Activated CD4-positive, alpha-beta T cell treated with anti-CD3 and anti-CD28 coated beads, Interleukin-2, amount 50 U/mL, for 48 hours (primary cell): ENCODE measurements around the gene GNG3.
A peak's percentile ranks its signal among the peaks of the same experiment; 100 is the strongest.
"Not testable (repeated sequence)": the region's sequence is repeated elsewhere in the genome, so short reads cannot be mapped to it uniquely, and the experiment has no call there.

ENCODE experiments used
- DNase-seq, 2 experiments: peaks; one replicate each; pipeline ENCODE4 v3.0.0-alpha.2; 2020

GNG3 gene

DNA sequence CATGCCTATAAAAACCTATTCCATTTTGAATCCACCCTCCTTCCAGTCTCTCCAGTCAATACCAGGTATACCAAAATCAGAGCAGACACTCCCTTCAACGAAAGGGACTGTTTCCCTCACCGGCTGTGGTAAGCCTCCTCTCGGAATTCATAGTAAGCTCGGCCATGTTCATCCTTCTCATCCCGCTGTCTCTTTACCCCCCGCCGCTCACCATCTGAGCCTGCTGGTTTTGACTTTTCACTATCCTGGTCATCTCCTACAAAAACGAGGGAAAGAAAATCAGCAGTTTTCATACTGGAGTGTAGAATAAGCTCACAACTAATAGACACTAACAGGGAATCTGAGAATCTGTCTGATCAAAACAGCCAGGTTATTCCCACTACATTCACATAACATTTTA is 16.7 kb downstream of the GNG3 start:
- DNase-seq = no peak

DNA sequence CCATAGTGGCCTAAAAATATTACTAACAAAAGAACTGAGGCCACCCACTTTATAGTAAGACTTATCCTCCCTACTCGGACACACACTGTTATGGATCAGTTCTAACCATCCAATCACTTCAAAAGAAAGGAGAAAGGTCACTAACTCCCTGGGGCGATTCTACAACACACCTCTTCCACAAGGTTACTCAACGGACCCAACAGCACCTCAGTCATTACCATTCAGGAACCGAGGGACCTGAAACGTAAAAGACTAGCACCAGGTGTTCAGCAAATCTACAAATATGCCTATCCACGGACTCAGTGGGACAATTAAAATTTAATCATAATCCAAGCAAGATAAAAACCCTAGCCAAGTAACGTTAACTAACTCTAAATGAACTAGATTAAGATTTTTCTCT is 18.2 kb downstream of the GNG3 start:
- DNase-seq = no peak

- DNase-seq = no peak
These were observed 18.9 kb downstream of the GNG3 start for GRCh38 chr11:62726156-62726914.

- DNase-seq = no peak
These were observed 19.4 kb downstream of the GNG3 start for GRCh38 chr11:62726915-62727164.

DNA sequence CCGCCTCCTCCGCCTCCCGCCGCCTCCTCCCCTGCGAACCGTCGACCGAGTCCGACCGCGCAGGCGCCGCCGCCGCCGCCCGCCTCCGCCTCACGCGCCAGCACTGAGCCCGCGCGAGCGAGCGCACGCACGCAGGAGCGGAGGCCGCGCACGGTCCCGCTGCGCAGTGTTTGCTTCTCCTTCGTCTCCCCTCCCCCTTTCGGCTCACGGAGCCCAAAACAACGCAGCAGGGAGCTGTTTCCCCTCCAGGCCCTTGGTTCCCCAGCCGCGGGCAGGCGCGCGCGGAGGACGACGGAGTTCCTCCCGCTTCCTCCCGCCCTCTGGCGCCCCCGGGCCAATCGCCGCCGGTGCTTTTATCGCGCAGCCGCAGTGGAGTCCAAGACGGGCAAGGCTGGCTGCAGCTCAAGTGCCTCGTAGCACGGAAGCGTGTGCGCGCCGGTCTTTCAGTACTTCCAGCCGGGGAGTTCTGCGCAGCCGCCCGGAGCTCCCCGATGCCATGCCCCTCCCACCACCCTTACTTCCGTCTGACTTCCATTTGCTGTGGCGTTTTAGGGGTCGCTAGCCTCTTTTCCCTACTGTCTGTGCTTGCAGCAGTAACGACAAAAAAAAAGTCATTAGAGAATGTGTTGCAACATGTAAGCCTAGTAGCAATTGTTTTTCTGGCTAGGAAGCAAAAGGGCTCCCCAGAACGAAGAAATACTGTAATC is 19.8 kb downstream of the GNG3 start, which contains the start of gene HNRNPUL2:
TSS of gene HNRNPUL2 (minus strand) at position 293 of the 707 bp plus-strand sequence. CDS start 301 bp downstream, outside the sequence.
- peak; percentile 97 to 98 for DNase-seq

- DNase-seq = peak; percentile 78 to 87
These were observed 20.3 kb downstream of the GNG3 start for GRCh38 chr11:62727872-62728170.

GRCh38 chr11:62728171-62728988 is 20.9 kb downstream of the GNG3 start, which contains the start of gene TTC9C:
Gene TTC9C, plus strand, starts transcription at chr11:62728486. Its CDS starts 363 bp downstream, at chr11:62728849.
- peak; percentile 85 to 89 for DNase-seq

- DNase-seq = not testable (repeated sequence)
These were observed 22.6 kb downstream of the GNG3 start for GRCh38 chr11:62730076-62730475.

- no peak for DNase-seq
These were observed 25.4 kb downstream of the GNG3 start for GRCh38 chr11:62732830-62733229.

DNA sequence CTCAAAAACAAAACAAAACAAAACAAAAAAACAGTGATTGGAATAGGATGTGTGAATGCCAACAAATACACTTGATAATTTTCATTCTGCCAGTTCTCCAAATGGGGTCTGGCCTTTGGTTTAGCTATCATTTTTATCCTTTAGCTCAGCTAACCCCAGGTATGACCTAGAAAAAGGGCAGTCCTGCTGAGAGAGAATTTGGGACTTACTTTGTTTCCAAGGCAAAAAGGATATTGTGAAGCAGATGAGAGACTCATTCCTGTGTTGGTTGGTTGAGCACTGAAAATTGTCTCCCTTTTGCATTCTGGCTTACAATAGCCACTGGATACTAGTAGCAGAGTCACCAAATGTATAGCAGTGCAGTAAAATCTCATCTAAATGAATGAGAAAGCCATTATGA is 29.7 kb downstream of the GNG3 start:
- no peak for DNase-seq

DNA sequence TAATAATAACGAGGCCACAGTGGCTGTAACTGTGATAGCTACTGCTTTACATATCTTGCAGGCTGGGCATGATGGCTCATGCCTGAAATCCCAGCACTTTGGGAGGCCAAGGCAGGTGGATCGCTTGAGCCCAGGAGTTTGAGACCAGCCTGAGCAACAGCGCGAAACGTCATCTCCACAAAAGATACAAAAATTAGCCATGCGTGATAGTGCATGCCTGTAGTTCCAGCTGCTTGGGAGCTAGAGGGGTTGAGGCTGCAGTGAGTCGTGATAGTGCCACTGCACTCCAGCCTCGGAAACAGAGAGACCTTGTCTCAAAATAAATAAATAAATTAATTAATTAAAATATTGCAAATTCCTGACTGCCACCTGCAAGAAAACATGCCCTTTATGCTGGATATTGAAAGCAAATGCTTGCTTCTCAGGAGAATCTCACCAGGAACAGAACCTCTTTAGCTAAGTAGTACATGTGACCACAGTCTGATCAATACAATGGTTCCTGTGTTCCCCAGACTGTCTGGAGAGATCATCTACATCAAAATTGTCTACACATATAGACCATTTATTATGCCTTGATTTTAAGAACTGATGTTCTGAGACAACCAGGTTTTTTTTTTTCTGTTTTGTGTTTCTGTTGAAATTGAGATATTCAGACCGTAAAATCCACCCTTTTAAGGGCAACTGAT is 40.1 kb downstream of the GNG3 start:
- no peak for DNase-seq

- DNase-seq = not testable (repeated sequence)
These were observed 42.5 kb downstream of the GNG3 start for GRCh38 chr11:62749931-62750330.

GRCh38 chr11:62752177-62752785 is 44.8 kb downstream of the GNG3 start:
- DNase-seq = no peak

DNA sequence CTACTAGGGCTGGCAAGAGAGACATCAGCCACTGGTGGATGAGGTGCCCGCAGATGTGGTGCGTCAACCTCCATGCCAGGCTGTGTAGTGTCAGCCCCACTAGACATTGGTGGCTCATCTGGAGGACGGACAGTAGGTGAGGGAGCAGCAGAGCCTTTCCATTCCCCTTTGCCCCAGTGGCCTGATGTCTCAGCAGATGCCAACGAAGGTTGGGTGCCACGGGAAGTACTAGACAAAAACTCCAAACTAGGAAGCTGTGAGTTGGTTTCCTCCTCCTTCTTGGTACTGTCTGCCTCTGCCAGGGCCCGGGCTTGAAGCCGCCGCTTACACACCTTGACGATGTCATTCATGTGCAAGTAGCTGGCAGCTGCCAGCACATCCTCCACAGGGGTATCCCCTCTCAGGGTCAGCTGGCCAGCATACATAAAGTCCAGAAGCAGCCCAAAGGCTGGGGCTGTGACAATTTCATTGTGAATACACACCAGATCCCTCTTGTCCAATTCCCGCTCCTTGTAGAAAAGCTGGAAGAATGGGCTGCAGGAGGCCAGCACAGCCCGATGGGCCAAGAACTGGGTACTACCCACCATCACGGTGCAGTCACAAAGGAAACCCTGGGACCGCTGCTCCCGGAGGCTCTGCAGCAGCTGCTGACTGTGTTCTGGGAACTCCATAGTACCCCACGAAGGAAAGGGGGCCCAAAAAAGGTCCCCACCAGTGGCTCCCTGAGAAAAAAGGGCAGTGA is 45.7 kb downstream of the GNG3 start:
- no peak for DNase-seq

- DNase-seq = peak; percentile 96 to 97
These were observed 46.5 kb downstream of the GNG3 start, which contains the start of gene ZBTB3 for GRCh38 chr11:62753736-62754603. Gene ZBTB3, minus strand, starts transcription at chr11:62754160. Its CDS starts 496 bp downstream, at chr11:62753664.

DNA sequence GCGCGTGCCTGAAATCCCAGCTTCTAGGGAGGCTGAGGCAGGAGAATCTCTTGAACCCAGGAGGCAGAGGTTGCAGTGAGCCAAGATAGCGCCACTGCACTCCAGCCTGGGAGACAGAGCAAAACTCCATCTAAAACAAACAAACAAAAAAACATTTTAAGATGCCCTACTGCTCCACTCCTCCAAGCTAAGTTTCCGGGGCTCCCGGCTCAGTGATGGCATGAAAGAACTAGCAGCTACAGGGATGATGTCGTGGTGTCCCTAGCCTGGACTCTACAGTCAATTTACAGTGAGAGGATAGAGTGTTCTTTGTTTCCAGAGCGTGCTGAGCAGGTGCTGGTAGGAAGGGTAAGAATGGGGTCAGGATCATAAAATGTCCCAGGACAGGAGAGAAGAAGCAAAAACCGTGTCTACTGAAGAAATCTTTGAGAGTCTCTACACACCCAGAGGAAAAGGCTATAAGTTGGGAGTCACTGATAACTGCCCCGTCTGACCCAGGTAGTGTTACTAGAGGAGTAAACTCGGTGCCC is 47.7 kb downstream of the GNG3 start:
- DNase-seq = no peak

DNA sequence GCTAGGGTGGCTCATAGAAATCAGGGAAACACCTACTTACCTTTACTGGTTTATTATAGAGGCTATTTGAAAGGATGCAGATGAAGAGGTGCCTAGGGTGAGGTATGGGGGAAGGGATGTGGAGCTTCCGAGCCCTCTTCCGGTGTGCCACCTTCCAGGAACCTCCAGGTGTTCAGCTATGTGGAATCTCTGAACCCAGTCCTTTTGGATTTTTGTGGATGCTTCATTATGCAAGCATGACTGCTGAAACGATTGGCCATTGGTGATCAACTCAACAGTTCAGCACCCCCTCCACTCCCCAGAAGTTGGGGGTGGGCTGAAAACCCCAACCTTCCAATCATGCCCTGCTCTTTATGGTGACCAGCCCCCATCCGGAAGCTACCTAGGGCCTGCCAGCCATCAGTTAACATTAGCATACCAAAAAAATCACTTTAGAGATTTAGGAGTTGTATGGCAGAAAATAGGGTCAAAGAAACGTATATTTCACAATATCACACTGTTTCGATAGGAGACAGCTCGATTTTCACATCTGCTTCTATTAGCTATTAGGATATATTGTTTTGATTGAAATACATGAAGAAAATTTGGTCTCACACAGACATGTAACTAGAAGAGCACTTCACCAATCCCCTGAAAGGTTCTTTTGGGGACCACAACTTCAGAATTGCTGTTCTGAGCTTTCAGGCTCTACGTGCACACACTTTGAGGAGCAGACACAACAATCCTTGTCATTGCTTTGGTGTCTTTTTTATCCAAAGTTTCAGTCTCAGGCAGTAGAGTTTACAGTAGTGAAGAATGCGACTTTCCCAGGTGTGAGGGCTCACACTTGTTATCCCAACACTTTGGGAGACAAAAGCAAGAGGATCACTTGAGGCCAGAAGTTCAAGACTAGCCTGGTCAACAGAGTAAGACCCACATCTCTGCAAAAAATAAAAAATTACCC is 50.6 kb downstream of the GNG3 start:
- no peak for DNase-seq
